ENCODE results near the gene KCNJ12. TPM values are rescaled to one million over a fixed set of nuclear protein-coding genes. Genes with fewer than 3 reads are reported as not detected.

The KCNJ12 gene
- total and polyA plus RNA-seq, 2 of the 4 experiments (the other 2 are of a cell fraction) = under 0.01 to 0.10 TPM

DNA sequence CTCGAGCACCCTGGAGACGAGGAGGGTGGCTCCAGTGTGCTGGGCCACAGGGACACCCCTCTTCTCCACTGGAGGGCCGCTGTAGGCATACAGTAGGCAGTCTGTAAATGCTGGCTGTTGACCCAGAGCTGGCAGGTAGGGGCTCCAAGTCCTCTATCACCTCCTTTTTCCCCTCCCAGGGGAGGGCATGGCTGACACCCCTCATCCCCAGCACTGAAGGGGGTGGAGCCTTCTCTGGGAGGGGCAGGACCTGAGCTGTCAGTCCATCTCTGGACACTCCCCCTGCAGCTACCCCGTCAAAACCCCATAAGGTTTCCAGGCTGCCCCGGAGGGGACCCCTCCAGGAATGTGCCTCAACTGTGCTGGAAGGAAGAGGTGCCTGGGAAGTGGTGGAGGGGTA, 2.4 kb downstream of the KCNJ12 start:
- Histone ChIP-seq H2AK9ac (replicated peaks; ENCODE audit: low read depth, low read length, poor library complexity) (no peak overlapping the region), H2AK5ac (ENCODE audit: low read depth, low read length) (no peak overlapping the region), H2BK20ac (ENCODE audit: low read depth, low read length) (no peak overlapping the region), H3K56ac (ENCODE audit: extremely low read depth, insufficient read depth, low read length) (no peak overlapping the region), H3K9me3 (ENCODE audit: control insufficient read depth, insufficient read depth, low read length) (no peaks in the 10 kb centered on the region), H2BK120ac (ENCODE audit: low read depth, low read length) (no peak overlapping the region), H3K36me3 (ENCODE audit: control insufficient read depth, insufficient read depth, low read length) (no peaks in the 10 kb centered on the region), H3K23ac (ENCODE audit: low read depth, low read length) (no peak overlapping the region), H2BK15ac (ENCODE audit: low read depth, low read length) (no peak overlapping the region), H3K4ac (ENCODE audit: low read depth, low read length) (no peak overlapping the region), H3K79me1 (ENCODE audit: low read depth in 1 of 2, low read length in 2 of 2) (no peaks in the 10 kb centered on the region), H3K18ac (ENCODE audit: low read depth, low read length) (no peak overlapping the region), H3K27me3 (ENCODE audit: control insufficient read depth, insufficient read depth, low read length) (peaks cover 71% of the 10 kb centered on the region), H3K4me1 (ENCODE audit: control insufficient read depth, insufficient read depth, low read length) (peaks cover 4% of the 10 kb centered on the region; the same call in 1 of the 2 replicates), H4K5ac (ENCODE audit: low read depth, low read length) (no peak overlapping the region), H3K27ac (ENCODE audit: insufficient read depth, low read length) (no peak overlapping the region), H3K9ac (ENCODE audit: low read depth, low read length) (no peak overlapping the region), H3K4me2 (ENCODE audit: low read depth, low read length) (no peak overlapping the region), H2AFZ (replicated peaks; ENCODE audit: low read length, poor library complexity) (no peak overlapping the region), H3K4me3 (ENCODE audit: insufficient read depth, low read depth, low read length) (no peak overlapping the region), H2BK5ac (ENCODE audit: low read depth, low read length, poor library complexity, severe bottlenecking) (no peak overlapping the region), H4K20me1 (ENCODE audit: insufficient read depth, low read length) (no peaks in the 10 kb centered on the region), H4K91ac (ENCODE audit: insufficient read depth, low read depth, low read length) (no peak overlapping the region), H3K14ac (replicated peaks; ENCODE audit: low read depth, low read length) (no peak overlapping the region), H4K8ac (ENCODE audit: low read depth in 2 of 2, low read length in 2 of 2) (no peak overlapping the region), H3K9me1 (ENCODE audit: insufficient read depth, low read length) (no peaks in the 10 kb centered on the region)
- intact Hi-C loops (cut with micrococcal nuclease) (no loop called here), dilution Hi-C loops (cut with HindIII; ENCODE audit: low sequenced_read_pairs, unreplicated experiment) (no loop called here), in situ Hi-C loops (cut with MboI; ENCODE audit: low sequenced_read_pairs) (no loop called here)
- WGBS, 2 experiments (ENCODE audit: extremely low coverage in 2 of 2, insufficient read length in 1 of 2) = no CpG with 5 or more reads among the region's 5 CpGs
- TF ChIP-seq RCOR1 (IDR thresholded peaks at IDR 0.05; ENCODE audit: insufficient replicate concordance, low read length) = no peak
- no peak for TF ChIP-seq BHLHE40 (IDR thresholded peaks at IDR 0.05; ENCODE audit: low read depth, low read length)
- no peak for TF ChIP-seq CEBPB (IDR thresholded peaks at IDR 0.05; ENCODE audit: low read depth, low read length)
- no peak for TF ChIP-seq MXI1 (IDR thresholded peaks at IDR 0.05; ENCODE audit: borderline replicate concordance, low read depth, low read length)
- no peak for TF ChIP-seq SMC3 (IDR thresholded peaks at IDR 0.05; ENCODE audit: low read depth, low read length)
- no peak for TF ChIP-seq NFE2L2 (IDR thresholded peaks at IDR 0.05; ENCODE audit: low read depth, low read length)
- ChIA-PET POLR2A (ENCODE audit: unreplicated experiment) (no interaction called here), CTCF (no interaction called here)
- no peak for ATAC-seq (ENCODE audit: low read depth)
- BruUV-seq (replicated peaks) = no TSS peak
- no peak for DNase-seq
